GM20000 (cell line): ENCODE measurements around the gene GCNT2.

ENCODE experiments used
- DNase-seq: peaks from one replicate; pipeline ENCODE4 v3.0.0; 2012; ENCODE audit warnings: low spot score
- CTCF ChIP-seq: IDR thresholded peaks from 2 replicates; pipeline ENCODE4 v1.5.1; 2012; ENCODE audit warnings: mild to moderate bottlenecking, control low read depth; ENCODE audit errors: extremely low read depth, missing control alignments

Gene GCNT2

GRCh38 chr6:10531503-10531902, 10.4 kb downstream of the GCNT2 start:
- TF ChIP-seq CTCF = no peak
- DNase-seq = no peak

- TF ChIP-seq CTCF = no peak
- DNase-seq = no peak
These were observed 10.8 kb downstream of the GCNT2 start for GRCh38 chr6:10531942-10532341.

- no peak for DNase-seq
- no peak for TF ChIP-seq CTCF
These were observed 11.2 kb downstream of the GCNT2 start for GRCh38 chr6:10532392-10532791.

GRCh38 chr6:10534419-10534762, 13.2 kb downstream of the GCNT2 start:
- DNase-seq = no peak
- no peak for TF ChIP-seq CTCF

GRCh38 chr6:10535193-10535592, 14.0 kb downstream of the GCNT2 start:
- TF ChIP-seq CTCF = no peak
- DNase-seq = no peak

GRCh38 chr6:10537726-10538125, 16.6 kb downstream of the GCNT2 start:
- no peak for TF ChIP-seq CTCF
- no peak for DNase-seq

- TF ChIP-seq CTCF = no peak
These were observed 19.1 kb downstream of the GCNT2 start for GRCh38 chr6:10540073-10540746.

More at GRCh38 chr6:10540073-10540746, 19.1 kb downstream of the GCNT2 start:
- peak; percentile 22 for DNase-seq
